GM21825 (cell line): Measurements from ENCODE around the gene ASPM.

ENCODE experiments used
- ATAC-seq: cut with Tn5 transposase; IDR thresholded peaks from one replicate; pipeline ENCODE4 v1.9.1; 2021; ENCODE audit warnings: mild to moderate bottlenecking, moderate library complexity; ENCODE audit not compliant: unreplicated experiment

ASPM gene, protein sequence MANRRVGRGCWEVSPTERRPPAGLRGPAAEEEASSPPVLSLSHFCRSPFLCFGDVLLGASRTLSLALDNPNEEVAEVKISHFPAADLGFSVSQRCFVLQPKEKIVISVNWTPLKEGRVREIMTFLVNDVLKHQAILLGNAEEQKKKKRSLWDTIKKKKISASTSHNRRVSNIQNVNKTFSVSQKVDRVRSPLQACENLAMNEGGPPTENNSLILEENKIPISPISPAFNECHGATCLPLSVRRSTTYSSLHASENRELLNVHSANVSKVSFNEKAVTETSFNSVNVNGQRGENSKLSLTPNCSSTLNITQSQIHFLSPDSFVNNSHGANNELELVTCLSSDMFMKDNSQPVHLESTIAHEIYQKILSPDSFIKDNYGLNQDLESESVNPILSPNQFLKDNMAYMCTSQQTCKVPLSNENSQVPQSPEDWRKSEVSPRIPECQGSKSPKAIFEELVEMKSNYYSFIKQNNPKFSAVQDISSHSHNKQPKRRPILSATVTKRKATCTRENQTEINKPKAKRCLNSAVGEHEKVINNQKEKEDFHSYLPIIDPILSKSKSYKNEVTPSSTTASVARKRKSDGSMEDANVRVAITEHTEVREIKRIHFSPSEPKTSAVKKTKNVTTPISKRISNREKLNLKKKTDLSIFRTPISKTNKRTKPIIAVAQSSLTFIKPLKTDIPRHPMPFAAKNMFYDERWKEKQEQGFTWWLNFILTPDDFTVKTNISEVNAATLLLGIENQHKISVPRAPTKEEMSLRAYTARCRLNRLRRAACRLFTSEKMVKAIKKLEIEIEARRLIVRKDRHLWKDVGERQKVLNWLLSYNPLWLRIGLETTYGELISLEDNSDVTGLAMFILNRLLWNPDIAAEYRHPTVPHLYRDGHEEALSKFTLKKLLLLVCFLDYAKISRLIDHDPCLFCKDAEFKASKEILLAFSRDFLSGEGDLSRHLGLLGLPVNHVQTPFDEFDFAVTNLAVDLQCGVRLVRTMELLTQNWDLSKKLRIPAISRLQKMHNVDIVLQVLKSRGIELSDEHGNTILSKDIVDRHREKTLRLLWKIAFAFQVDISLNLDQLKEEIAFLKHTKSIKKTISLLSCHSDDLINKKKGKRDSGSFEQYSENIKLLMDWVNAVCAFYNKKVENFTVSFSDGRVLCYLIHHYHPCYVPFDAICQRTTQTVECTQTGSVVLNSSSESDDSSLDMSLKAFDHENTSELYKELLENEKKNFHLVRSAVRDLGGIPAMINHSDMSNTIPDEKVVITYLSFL (N-terminal part only)

DNA sequence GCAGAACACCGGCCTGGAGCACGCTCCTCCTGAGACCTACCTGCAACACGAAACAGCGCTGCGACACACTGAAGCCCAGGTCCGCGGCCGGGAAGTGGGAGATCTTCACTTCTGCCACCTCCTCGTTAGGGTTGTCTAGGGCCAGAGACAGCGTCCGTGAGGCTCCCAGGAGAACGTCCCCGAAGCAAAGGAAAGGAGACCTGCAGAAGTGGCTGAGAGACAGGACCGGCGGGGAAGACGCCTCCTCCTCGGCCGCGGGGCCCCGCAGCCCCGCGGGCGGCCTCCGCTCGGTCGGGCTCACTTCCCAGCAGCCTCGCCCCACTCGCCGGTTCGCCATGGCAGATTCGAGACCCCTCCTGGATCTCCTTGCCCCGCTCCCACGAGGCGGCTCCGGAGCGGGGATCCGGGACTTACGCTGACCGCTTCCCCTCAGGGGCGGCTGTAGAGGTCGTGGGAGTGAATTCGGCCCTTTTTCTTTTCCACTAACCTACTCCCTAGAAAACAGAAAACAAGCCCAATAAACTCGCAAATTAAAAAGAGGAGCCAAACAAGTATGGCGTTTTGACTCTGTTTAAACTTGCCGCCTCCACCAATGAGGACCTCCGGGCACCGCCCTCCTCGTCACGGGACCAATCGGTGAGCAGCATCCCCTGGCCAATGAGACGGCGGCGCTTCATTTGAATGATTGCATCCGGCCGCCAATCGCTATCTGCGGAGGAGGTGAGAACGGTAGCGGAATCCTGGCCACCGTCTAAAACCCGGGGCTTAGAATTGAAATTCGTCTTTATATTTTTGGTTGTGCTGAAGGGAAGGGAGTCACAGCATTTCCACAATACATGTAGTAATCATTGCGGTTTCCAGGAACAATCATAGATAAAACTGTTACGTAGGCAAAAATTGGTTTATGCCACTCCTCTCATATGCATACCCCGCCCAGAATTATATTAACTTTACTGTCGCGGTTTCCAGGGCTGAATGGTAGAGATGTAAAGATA, at the start of gene ASPM:
TSS of gene ASPM (minus strand) at position 569 of the 995 bp plus-strand sequence. CDS start at position 337, 232 bp downstream.
- ATAC-seq, result peak; percentile 99

DNA sequence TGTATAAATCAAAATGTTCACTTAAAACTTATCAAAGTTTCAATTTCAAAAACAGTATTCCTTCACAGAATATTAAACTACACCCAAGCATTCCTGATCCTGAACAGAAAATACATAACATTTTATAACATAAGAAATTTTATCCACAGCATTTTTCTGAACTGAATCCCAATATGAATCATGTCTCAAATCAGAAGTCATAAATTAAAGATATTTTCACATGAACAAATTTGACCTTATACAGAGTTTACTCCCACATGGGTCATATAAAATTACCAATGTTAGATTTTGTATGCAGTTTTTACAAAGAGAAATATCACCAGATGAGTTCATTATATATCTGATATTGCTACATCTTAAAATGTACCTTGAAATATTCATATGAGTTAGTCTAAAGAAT, 48.6 kb upstream of the ASPM start:
- ATAC-seq, result no peak

DNA sequence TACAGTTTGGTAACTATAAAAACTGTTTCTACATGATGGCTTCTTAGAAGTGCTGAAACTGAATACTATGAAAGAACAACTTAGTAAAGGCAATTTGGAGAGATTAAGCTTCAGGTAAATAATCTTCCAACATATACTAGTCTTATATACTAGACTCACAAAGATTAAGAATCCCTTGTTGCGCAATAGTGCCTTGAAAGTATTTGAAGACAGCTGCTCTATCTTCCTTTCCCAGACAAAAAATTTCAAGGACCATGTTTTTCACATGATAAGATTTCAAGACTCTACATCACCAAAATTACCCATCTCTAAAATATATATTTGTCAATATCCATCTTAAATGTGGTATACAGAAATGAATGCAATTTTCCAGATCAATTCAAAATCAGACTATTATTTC, 37.7 kb upstream of the ASPM start:
- ATAC-seq, result no peak

DNA sequence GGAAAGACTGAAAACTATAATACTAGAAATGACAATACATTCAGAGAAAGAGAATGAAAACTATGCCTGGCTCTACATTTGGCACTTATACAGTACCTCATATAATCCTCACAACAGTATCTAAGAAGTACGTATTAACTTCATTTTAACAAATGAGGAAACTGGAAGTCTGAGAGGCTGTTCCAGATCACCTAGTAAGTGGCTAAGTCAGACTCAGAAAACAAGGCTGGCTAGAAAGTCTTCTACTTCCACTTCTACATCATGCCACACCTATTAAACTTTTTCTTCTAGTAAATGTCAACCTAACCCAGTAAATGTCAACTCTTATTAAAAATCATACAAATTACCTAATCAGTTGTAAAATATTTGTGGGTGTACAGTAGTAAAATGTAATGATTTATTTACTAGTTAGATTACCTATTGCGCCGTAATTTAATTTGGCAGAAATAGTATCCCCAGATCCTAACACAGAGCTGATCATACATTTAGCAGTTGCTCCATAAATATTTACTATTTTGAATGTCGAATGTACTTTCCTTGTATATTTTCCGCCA, 36.8 kb upstream of the ASPM start:
- no peak for ATAC-seq

DNA sequence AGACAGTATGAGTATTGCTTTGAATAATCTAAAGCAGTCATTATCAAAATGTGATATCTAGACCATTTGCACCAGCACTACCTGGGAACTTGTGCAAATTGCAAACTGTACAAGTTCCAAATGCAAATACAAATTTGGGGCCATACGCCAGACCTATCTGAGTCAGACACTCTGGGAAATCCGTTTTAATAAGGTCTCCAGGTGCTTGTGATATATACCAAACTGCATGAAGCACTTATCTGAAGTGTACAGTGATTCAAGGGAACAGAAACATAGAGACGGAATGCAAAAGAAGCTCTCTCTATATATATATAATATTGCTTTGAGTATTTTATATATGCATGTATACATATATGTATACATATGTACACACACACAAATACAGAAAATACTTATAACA, 36.2 kb upstream of the ASPM start:
- no peak for ATAC-seq

DNA sequence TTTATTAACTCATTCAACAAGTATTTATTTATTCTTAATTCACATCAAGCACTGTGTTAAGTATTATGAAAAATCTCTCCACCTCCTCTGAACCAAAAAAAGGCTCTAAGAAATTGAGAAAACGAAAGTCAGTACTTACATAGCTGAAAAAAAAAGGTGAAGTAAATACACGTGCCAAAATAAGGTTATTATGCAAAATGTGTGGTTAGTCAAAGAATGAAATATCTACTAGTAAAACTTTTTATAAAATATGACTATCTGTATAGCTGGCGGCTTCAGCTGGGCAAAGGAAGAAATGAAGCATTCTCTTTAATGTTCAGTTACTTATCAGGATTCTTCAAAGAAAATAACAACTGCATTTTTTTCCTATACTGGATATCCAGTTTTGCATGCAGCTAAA, 35.5 kb upstream of the ASPM start:
- peak; percentile 49 for ATAC-seq

DNA sequence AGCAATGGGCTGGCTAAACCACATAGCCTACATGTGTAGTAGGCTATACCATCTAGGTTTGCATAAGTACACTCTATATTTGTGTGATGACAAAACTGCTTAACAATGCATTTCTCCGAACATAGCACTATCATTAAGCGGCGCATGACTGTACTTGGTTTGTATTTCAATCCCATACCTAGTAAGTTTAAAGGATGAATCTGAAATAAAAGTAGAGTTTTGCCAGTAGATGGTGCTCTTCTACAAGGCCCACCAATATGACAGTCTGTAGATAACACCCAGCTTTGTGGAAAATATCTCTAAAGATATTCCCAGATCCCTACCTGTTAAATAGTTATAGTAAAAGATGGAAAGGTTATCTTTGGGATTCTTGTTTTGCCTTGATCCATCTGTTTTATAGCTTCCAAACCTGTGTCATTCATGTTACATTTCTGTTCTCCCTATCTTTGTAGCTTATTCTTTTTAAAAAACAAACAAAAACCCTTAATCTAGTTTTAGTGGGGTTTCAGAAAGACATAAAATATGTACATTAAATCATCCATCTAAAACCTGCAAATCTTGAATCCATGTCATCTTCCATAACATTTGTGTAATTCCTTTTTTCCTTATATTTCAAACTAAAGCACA, 33.9 kb upstream of the ASPM start:
- ATAC-seq, result no peak

DNA sequence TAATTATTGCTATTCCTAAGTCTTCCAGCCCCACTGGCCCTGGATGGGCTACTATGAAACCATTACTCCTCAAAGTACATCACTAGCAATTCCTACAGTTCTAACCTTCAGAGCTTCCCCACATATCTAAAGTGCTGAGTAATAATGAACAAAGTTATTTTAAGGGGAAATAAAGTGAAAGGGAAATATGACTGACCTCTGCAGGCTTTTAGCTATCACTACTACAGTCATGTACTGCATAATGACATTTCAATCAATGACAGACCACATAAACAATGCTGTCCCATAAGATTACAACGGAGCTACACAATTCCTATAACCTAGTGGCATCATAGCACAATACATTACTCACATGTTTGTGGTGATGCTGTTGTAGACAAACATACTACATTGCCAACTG, 32.5 kb upstream of the ASPM start:
- peak; percentile 50 for ATAC-seq

DNA sequence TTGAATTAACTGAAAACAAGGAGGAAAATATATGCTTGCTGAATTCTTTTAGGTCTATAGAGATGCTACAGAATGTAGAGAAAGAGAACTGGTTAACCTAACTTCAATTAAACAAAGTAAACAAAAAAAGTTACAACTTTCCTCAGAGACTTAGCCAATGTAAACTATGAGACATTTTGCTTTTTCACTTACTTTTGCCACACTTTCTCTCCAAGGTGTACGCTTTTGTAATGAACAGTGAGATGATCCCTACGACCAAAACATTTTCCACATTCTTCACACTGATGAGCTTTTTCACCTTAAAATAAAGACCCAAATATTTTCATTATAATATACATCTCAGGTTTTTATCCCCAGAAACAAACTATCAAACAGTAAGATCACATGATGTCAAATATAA, 28.3 kb upstream of the ASPM start:
- no peak for ATAC-seq

DNA sequence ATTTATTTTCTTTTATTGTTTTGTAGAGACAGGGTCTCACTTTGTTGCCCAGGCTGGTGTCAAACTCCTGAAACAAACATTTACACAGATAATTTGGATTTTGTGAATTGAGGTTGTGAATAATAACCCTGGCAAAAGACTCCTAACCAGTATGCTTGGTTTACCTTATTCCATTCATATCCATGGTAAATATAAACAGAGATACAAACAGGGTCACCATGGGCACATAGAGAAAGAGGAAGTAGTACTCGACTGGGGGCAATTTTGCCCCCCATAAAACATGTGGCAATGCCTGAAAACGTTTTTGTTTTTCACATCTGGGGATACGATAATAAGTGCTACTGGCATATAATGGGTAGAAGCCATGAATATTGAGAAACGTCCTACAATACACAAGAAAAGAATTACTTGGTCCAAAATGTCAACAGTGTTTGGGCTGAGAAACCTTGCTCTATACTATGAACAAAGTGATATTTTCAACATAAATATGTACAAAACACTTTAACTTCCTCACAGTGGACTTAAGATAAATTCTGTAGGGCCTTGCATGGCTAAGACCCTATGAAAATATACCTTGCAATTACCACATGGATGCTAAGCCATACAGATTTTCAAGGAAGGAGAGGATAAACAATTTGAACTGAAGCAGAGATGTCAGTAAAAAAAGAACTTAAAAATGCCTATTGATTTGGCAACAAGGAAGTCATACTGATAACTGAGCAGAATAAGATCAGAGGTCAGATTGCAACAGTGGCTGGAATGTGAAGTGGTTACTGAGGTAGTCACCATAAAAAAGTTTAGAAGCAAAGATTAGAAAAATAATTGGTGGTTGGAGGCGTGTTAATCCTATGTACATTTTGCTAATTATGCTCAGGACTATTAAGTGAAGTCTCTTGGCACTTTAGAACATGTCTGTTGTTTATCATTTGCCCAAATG, 27.4 kb upstream of the ASPM start:
- no peak for ATAC-seq

DNA sequence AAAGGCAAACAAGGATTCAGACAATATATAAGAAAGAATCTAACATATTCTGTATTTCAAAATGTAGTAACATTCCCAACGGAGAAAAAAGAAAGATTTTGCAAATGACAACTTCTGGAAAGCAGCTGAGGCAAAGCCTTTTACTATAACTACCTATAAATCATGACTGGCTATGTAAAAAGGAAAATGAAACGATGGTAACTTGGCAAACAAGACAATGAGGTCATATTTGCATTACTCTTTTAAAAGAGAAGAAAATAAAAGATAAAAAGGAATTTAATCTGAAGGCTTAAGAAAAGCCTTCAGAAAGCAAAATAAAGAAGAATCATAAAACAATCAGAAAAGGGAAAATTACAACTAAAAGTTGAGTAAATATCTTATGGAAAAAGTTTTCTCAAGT, 25.1 kb upstream of the ASPM start:
- ATAC-seq, result no peak

DNA sequence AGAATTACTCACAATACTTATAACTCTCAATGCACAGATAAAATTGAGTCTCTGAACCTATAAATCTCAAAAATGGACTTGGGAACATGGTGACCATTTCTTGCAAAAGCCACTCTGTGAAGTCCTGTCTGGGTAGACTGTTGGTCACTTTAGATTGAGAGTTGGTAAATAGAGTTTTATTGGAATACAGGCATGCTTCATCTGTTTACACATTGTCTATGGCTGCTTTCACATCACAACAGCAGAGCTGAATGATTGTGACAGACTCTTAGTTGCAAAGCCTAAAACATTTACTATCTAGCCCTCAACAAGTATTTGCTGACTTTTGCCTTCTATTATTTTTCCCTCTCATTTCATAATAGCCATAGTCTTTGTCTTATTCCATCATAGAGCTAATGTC, 24.1 kb upstream of the ASPM start:
- ATAC-seq, result no peak

DNA sequence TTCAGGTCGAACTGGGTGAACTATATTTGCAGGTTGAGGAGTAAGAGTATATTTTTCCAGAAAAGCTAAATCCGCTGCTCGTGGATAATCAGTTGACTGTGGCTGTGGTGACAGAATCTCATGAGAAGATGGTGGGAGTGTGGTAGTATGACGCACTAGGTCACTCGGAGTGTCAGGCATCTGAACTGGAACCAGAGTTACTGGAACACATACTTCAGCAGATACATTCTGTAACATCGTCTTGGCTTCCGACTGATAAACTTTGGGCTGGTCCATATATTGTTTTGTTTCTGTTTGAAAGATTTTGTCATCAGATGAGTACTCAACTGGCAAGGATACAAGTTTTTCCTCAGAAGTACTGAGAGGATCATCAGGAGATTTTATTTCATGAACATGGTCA, 13.0 kb upstream of the ASPM start:
- ATAC-seq, result no peak

DNA sequence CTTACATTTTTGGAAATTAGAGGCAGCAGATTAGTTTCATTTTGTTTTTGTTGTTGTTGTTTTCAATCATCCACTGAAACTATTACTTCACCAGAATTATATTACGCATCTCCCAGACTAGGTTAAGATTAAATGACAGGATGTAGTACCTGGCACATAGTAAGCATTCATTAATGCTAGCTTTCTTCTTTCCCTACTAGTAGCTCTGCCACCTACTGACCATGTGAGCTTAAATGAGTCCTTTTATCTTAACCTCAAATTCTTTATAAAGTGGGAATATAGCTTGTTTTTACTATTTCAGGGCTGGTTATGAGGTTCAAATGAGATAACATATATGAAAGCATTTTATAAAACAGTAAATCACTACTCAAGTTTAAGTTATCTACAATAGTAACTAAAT, 10.2 kb upstream of the ASPM start:
- no peak for ATAC-seq

DNA sequence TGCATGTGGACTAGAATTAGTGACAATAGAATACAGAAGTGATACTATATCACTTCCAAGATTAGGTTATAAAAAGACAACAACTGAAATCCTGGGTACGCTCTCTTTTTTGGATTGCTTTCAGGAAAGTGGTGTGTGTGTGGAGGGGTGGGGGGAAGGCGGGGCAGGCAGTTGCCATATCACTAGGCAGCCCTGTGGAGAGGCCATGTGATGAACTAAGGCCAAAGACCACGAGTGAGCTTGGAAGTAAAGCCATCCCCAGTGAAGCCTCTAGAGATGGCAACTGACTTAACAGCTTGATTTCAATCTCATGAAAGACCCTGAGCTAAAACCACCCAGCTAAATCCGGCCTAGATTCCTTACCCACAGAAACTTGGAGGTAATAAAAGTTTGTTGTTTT, 6.2 kb upstream of the ASPM start:
- no peak for ATAC-seq

DNA sequence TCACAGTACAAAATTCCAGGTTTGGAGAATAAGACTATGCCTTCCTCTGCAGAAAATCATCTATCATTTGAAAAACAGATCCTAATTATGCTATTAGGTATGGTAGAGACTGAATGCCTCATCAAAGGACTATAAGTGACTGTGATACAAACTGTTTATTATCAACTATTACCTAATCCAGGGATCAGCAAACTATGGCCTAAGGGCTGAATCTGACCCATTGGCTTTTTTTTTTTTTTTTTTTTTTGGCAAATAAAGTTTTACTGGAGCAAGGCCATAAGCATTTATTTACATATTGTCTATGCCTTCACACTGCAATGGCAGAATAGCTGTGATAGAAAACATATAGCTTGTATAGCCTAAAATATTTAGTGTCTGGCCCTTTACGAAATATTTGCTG, 4.7 kb upstream of the ASPM start:
- no peak for ATAC-seq

DNA sequence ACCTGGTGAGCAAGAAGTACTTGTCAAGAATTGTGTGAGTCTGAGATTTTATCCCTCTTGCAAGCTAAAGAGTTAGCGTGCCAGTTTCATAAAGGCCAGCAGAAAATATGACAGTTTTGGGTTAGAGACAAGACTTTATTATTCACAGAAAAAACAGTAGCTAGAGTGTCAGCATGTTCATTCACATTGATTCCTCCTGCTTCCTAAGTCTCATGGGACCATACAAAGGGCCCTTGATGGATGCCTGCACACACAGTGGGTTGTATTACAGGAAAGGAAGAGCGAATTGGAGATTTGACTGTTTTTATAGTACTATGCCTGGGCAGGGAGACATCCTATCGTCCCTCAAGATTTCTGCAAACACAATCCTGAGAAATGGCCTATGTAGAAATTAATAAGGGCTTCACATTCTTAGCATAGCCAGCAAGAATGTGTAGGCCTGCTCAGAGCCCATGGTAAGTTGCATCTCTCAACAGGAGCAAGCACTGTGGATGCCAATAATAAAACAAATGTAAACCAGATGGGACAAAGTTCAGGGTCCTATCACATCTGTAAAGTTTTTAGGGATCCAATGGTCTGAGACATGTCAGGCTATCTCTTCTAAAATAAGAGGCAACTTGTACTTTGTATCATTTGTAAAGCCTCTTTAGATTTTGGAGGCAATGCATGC, 4.0 kb upstream of the ASPM start:
- no peak for ATAC-seq

DNA sequence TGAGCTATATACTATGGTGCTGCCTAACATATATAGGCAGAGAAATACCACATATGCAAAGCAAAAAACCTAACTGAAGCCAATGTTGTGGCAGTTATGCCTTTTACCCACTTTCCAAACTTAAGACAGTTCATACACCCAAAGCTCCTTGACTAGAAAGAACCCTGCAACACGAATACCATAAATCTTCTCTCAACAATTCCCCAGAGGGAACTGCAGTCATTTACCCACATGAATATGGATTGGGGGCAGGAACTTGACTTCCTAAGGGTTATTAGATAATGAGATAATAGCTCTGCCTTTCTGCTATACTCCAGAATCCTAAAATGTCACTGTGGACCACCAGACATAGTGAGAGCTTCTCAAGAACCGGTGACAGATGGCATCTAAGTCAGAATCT, 2.9 kb upstream of the ASPM start:
- no peak for ATAC-seq
